H7 (cell line): Measurements from ENCODE around the gene ZNF512. TPM values are rescaled to one million over a fixed set of nuclear protein-coding genes. Genes with fewer than 3 reads are reported as not detected.

Source experiments
- DNase-seq: peaks from one replicate; pipeline ENCODE4 v3.0.0; 2012
- H3K27me3 ChIP-seq: 2 replicates; pipeline ENCODE4 v1.6.0; 2011; ENCODE audit warnings: mild to moderate bottlenecking, low read length; ENCODE audit not compliant: control insufficient read depth, insufficient read depth
- H3K36me3 ChIP-seq: replicated peaks from 2 replicates; pipeline ENCODE4 v1.5.1; 2011; ENCODE audit warnings: low read length; ENCODE audit not compliant: control insufficient read depth, insufficient read depth
- H3K4me3 ChIP-seq: 2 replicates; pipeline ENCODE4 v1.5.1; 2011; ENCODE audit warnings: low read depth, mild to moderate bottlenecking, control low read depth, low read length, moderate library complexity; ENCODE audit not compliant: insufficient read depth
- total RNA-seq: library from RNA; depleted of rRNA; stranded (reverse); fragments of >200 nt; shearing (Covaris generic); gene quantifications from 2 replicates; pipeline ENCODE4 v1.2.3, GENCODE V29; 2014; rRNA removed

ZNF512 gene
- total RNA-seq, 1 experiment from 2014 or later: 33.4 TPM

DNA sequence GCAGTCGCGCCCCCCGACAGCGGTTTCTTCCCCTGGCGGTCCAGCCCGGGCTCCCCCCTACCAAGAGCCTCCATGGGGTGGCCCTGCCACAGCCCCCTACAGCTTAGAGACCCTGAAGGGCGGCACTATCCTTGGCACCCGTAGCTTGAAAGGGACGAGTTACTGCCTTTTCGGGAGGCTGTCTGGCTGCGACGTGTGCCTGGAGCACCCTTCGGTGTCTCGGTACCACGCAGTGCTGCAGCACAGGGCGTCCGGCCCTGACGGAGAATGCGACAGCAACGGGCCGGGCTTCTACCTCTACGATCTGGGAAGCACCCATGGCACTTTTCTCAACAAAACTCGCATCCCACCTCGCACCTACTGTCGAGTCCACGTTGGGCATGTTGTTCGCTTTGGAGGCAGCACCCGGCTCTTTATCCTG lies 81.3 kb downstream of the ZNF512 start:
- peaks cover 7% of the 10 kb centered on the region for H3K36me3 ChIP-seq
- no peak for DNase-seq
- no peaks in the 10 kb centered on the region for H3K27me3 ChIP-seq
- peak overlapping the region; percentile 88 for H3K4me3 ChIP-seq

DNA sequence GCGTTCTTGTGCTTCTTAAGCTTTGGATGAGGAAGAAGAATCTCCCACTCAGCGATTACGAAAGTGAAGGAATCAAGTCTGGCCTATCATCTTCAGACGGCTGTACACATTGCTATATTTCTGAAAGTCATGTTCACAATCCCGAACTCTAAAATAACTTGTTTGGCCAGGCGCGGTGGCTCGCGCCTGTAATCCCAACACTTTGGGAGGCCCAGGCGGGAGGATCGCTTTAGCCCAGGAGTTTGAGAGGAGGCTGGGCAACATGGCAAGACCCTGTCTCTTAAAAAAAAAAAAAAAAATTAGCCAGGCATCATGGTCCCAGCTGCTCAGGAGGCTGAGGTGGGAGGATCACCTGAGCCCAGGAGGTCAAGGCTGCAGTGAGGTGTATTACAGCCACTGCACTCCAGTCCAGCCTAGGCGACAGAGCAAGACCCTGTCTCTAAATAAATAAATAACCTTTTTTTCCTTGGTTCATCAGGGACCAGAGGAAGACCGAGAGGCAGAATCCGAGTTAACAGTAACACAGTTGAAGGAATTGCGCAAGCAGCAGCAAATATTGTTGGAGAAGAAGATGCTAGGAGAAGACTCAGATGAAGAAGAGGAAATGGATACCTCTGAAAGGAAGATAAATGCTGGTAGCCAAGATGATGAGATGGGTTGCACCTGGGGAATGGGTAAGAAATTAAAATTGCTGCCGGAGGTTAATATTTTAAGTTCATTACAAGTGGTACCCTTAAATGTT lies 82.0 kb downstream of the ZNF512 start:
- DNase-seq: no peak
- Histone ChIP-seq H3K4me3 (peak overlapping the region; percentile 88), H3K27me3 (no peaks in the 10 kb centered on the region), H3K36me3 (peaks cover 9% of the 10 kb centered on the region)

DNA sequence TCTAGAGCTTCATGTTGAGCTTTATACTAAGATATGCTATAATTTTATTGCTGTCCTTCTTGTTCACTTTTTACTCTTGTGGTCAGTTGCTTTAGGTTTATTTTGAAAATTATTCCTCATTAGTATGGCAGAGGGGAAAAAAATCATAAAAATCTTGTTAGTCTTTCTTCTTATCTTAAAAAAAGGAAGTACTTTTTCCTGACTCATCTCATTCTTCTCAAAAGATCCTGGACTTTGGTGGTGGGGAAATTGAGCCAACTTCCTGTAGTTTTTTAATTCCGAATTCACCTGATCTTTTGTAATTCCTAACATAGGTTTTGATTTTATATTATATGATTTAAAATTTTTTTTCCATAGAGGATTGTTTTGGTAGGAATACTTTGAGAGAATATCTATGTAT lies 84.6 kb downstream of the ZNF512 start:
- no peak for DNase-seq
- H3K36me3 ChIP-seq: peaks cover 5% of the 10 kb centered on the region
- no peak overlapping the region for H3K4me3 ChIP-seq
- no peaks in the 10 kb centered on the region for H3K27me3 ChIP-seq

DNA sequence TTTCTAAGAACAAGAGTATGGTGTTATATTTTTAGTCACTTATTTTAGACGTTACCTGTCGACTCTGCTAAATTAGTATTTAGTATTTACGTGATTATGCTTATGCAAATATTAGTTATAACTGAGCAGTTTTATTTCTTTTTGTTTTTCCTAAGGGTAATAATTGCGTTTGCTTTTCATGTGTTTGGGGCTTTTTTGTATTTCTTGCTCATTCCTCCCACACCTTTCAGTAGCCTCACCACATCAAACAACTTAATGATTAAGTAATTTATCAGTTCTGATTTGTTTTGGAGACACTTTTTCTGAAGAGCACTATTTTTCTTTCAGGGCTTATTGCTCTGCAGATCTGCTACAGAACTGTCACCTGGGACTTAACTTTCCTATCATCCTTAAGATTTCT lies 88.4 kb downstream of the ZNF512 start:
- no peaks in the 10 kb centered on the region for H3K27me3 ChIP-seq
- H3K4me3 ChIP-seq: no peak overlapping the region
- H3K36me3 ChIP-seq: peaks cover 7% of the 10 kb centered on the region
- no peak for DNase-seq

Other genes with a start within 250 kb of the ZNF512 start
- 147 and 152 TPM in 2 replicates for gene GTF3C2, start 226.3 kb upstream of the ZNF512 start, total RNA-seq
- 31.6 and 33.1 TPM in 2 replicates for gene EIF2B4, start 212.7 kb upstream of the ZNF512 start, total RNA-seq
- gene SNX17, start 212.4 kb upstream of the ZNF512 start, total RNA-seq: 110 and 129 TPM in 2 replicates
- 11.8 and 19.2 TPM in 2 replicates for gene ZNF513, start 202.3 kb upstream of the ZNF512 start, total RNA-seq
- gene PPM1G, start 173.5 kb upstream of the ZNF512 start, total RNA-seq: 151 and 164 TPM in 2 replicates
- gene NRBP1, start 154.4 kb upstream of the ZNF512 start, total RNA-seq: 150 and 162 TPM in 2 replicates
- 9.0 and 13.4 TPM in 2 replicates for gene KRTCAP3, start 140.7 kb upstream of the ZNF512 start, total RNA-seq
- 9.8 and 14.2 TPM in 2 replicates for gene IFT172, start 93.3 kb upstream of the ZNF512 start, total RNA-seq
- 7.4 and 9.7 TPM in 2 replicates for gene FNDC4, start 87.8 kb upstream of the ZNF512 start, total RNA-seq
- 0.07 TPM in 1 of 2 replicates, not detected in the other for gene GCKR, start 86.2 kb upstream of the ZNF512 start, total RNA-seq
- gene CCDC121, start 46.0 kb downstream of the ZNF512 start, total RNA-seq: 2.3 and 3.1 TPM in 2 replicates
- gene GPN1, start 46.0 kb downstream of the ZNF512 start, total RNA-seq: 39.2 and 41.7 TPM in 2 replicates
- gene SUPT7L, start 80.6 kb downstream of the ZNF512 start, total RNA-seq: 26.6 and 29.3 TPM in 2 replicates
- 22.8 and 30.2 TPM in 2 replicates for gene SLC4A1AP, start 80.8 kb downstream of the ZNF512 start, total RNA-seq
- gene MRPL33, start 188.7 kb downstream of the ZNF512 start, total RNA-seq: 76.5 and 81.9 TPM in 2 replicates